Endodermal cell (in vitro differentiated cells): ENCODE results near the gene SRGAP1. TPM values are rescaled to one million over a fixed set of nuclear protein-coding genes. Genes with fewer than 3 reads are reported as not detected.

Source experiments
- DNase-seq: peaks from one replicate; pipeline ENCODE4 v3.0.0-alpha.2; 2017
- H3K27ac ChIP-seq: 2 replicates; pipeline ENCODE4 v1.5.1; 2013; ENCODE audit warnings: mild to moderate bottlenecking, low read depth, low read length, moderate library complexity
- H3K27me3 ChIP-seq: 2 replicates; pipeline ENCODE4 v1.6.1; 2013; ENCODE audit warnings: mild to moderate bottlenecking, low read length, moderate library complexity; ENCODE audit not compliant: insufficient read depth, control insufficient read depth, poor library complexity, severe bottlenecking
- H3K36me3 ChIP-seq: 2 replicates; pipeline ENCODE4 v1.7.0; 2013; ENCODE audit warnings: mild to moderate bottlenecking, low read length, moderate library complexity; ENCODE audit not compliant: control insufficient read depth, insufficient read depth
- H3K4me1 ChIP-seq: one replicate; pipeline ENCODE4 v1.7.0; 2013; ENCODE audit warnings: low read length; ENCODE audit not compliant: control insufficient read depth, insufficient read depth
- H3K4me3 ChIP-seq: 2 replicates; pipeline ENCODE4 v1.5.1; 2013; ENCODE audit warnings: mild to moderate bottlenecking, low read length, moderate library complexity
- H3K9ac ChIP-seq: 2 replicates; pipeline ENCODE4 v1.6.1; 2013; ENCODE audit warnings: mild to moderate bottlenecking, low read length, moderate library complexity; ENCODE audit not compliant: poor library complexity, severe bottlenecking; ENCODE audit errors: extremely low read depth
- H3K9me3 ChIP-seq: 2 replicates; pipeline ENCODE4 v1.6.1; 2013; ENCODE audit warnings: mild to moderate bottlenecking, low read length, moderate library complexity; ENCODE audit not compliant: control insufficient read depth
- H3K27ac Mint-ChIP-seq: 2 replicates; pipeline ENCODE4 v1.8.0; 2020; ENCODE audit warnings: mixed read lengths
- H3K27me3 Mint-ChIP-seq: 2 replicates; pipeline ENCODE4 v1.8.0; 2021; ENCODE audit warnings: mild to moderate bottlenecking, mixed read lengths; ENCODE audit not compliant: insufficient read depth
- H3K36me3 Mint-ChIP-seq: 2 replicates; pipeline ENCODE4 v1.8.0; 2020; ENCODE audit warnings: low read depth, mixed read lengths
- H3K4me1 Mint-ChIP-seq: 2 replicates; pipeline ENCODE4 v1.8.0; 2020; ENCODE audit warnings: mixed read lengths
- H3K4me3 Mint-ChIP-seq: 2 replicates; pipeline ENCODE4 v1.8.0; 2020; ENCODE audit warnings: mild to moderate bottlenecking, moderate library complexity, mixed read lengths
- H3K9me3 Mint-ChIP-seq: 2 replicates; pipeline ENCODE4 v1.8.0; 2020; ENCODE audit warnings: mild to moderate bottlenecking, mixed read lengths
- CTCF ChIP-seq: fragments of 200-600 bp; sonication (generic); conservative IDR thresholded peaks from 2 replicates; pipeline ENCODE4 v1.5.0; 2021; ENCODE audit warnings: antibody characterized with exemption, mild to moderate bottlenecking
- WGBS, 2 experiments: methylation state at CpG; one replicate each; pipeline versions ENCODE4 v1.1.5 to v1.1.7; 2013; ENCODE audit warnings: missing lambda C conversion rate in 2 of 2, mixed read lengths in 1 of 2; ENCODE audit not compliant: insufficient coverage in 1 of 2, insufficient read length in 1 of 2; 5-methylcytosine and 5-hydroxymethylcytosine counted together
- total RNA-seq, 2 donors: library from RNA; stranded (reverse); fragmentation: NEBNext Ultra II Directional in 1 of 2; extraction: Animal tissue kit (Norgen Biotek cat#: 25700) in 1 of 2; gene quantifications; 2 replicates in 1 of 2; 3 replicates in 1 of 2; pipeline ENCODE4 v1.2.1, GENCODE V29; 2021

The SRGAP1 gene
- total RNA-seq, 2 donors from 2014 or later = 10.6 to 13.4 TPM

DNA sequence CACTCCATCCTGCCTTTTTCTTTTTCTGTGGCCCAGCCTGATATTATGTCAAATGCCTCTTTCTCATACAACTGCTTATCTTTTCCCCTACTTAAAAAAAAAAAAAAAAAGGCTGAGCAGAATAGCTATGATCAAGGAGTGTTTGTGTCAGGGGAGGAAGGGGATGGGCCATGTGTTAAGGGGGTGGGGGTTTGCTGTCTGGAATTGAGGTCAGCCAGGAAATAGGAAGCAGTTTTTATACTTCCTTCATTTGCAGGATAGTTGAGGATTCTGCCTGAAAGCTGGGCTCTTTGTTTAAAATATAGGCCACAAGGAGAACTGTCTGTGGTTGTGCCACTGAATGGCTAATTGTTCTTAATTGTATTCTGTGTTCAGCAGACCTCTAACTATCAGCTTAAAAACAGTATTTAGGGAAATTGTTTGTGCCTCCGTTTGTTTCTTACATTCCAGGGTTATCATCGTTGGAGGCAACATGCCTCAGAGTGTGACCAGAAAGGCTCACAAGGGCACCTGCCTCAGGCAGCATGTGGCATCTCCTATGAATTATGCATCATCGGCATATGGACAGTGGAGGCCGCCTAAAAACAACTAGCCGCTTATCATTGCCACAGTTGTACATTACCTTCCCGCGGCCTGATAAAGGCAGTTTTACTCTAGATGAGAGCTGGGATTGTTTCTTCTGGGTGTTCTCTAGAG is 96.0 kb downstream of the SRGAP1 start:
- H3K4me3 Mint-ChIP-seq = no peak overlapping the region
- no peaks in the 10 kb centered on the region for H3K9me3 Mint-ChIP-seq
- no peaks in the 10 kb centered on the region for H3K9me3 ChIP-seq
- WGBS, 2 experiments = 81 to 85% methylated on average over 7 of the region's 7 CpGs
- H3K27ac Mint-ChIP-seq = peak overlapping the region; percentile 80
- H3K27me3 Mint-ChIP-seq = no peaks in the 10 kb centered on the region
- peaks cover 16% of the 10 kb centered on the region for H3K4me1 Mint-ChIP-seq
- no peaks in the 10 kb centered on the region for H3K36me3 Mint-ChIP-seq
- TF ChIP-seq CTCF = no peak
- peak overlapping the region; percentile 82 for H3K27ac ChIP-seq
- no peaks in the 10 kb centered on the region for H3K27me3 ChIP-seq
- no peak overlapping the region for H3K4me3 ChIP-seq
- no peaks in the 10 kb centered on the region for H3K36me3 ChIP-seq
- no peak for DNase-seq
- no peak overlapping the region for H3K9ac ChIP-seq
- H3K4me1 ChIP-seq = peaks cover 3% of the 10 kb centered on the region

GRCh38 chr12:63941166-63941800 is 96.8 kb downstream of the SRGAP1 start:
- Histone ChIP-seq H3K27ac (no peak overlapping the region), H3K36me3 (no peaks in the 10 kb centered on the region), H3K4me1 (peaks cover 3% of the 10 kb centered on the region), H3K27me3 (no peaks in the 10 kb centered on the region), H3K9me3 (no peaks in the 10 kb centered on the region), H3K9ac (no peak overlapping the region), H3K4me3 (no peak overlapping the region)
- H3K9me3 Mint-ChIP-seq = no peaks in the 10 kb centered on the region
- H3K27me3 Mint-ChIP-seq = no peaks in the 10 kb centered on the region
- H3K36me3 Mint-ChIP-seq = no peaks in the 10 kb centered on the region
- H3K4me3 Mint-ChIP-seq = no peak overlapping the region
- no peak for TF ChIP-seq CTCF
- H3K27ac Mint-ChIP-seq = no peak overlapping the region
- peaks cover 16% of the 10 kb centered on the region for H3K4me1 Mint-ChIP-seq
- DNase-seq = no peak
- 91% methylated on average over 3 of the region's 3 CpGs; no CpG with 5 or more reads in 1 of the 2 experiments for WGBS, 2 experiments

DNA sequence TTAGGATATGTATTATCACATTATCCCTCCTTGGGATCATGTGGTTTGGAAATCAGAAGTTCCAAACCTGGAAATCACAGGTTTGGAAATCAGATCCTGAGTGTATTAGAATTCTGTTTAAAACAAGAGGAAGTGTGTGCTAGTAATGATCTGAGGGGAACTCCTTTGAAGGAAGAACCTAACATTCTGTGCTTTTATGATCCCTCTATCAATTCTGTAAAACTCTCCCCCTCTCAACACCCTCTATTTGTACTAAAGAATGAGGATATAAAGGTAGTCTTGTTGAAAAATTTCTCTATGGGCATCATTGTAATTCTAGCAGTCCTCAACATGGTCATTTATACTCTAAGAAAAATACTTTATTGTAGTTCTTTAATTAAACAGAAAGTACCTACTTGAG is 97.4 kb downstream of the SRGAP1 start:
- no peak for TF ChIP-seq CTCF
- Mint-ChIP-seq H3K27me3 (no peaks in the 10 kb centered on the region), H3K4me3 (no peak overlapping the region), H3K9me3 (no peaks in the 10 kb centered on the region), H3K36me3 (no peaks in the 10 kb centered on the region), H3K27ac (no peak overlapping the region), H3K4me1 (peaks cover 16% of the 10 kb centered on the region)
- peaks cover 3% of the 10 kb centered on the region for H3K4me1 ChIP-seq
- H3K9me3 ChIP-seq = no peaks in the 10 kb centered on the region
- H3K27me3 ChIP-seq = no peaks in the 10 kb centered on the region
- H3K9ac ChIP-seq = no peak overlapping the region
- no peak overlapping the region for H3K27ac ChIP-seq
- no peak for DNase-seq
- H3K36me3 ChIP-seq = no peaks in the 10 kb centered on the region
- no peak overlapping the region for H3K4me3 ChIP-seq
